B cell (primary cell): ENCODE data around the gene EGFLAM. TPM values are rescaled to one million over a fixed set of nuclear protein-coding genes. Genes with fewer than 3 reads are reported as not detected.

Experiments used
- ATAC-seq: fragments of 200-7000 bp; cut with Tn5 transposase; one replicate; pipeline ENCODE4 v1.10.0; 2021; ENCODE audit warnings: low read depth, mild to moderate bottlenecking, moderate number of reproducible peaks, moderate library complexity
- CTCF ChIA-PET: fragments of 350-600 bp; sonication (Branson Sonifier 250); formaldehyde crosslinking; loops from one replicate; lab custom pipeline; 2021; ENCODE audit warnings: antibody characterized with exemption, inconsistent platforms; lab: Charles Lee
- POLR2A ChIA-PET: fragments of 350-600 bp; sonication (Branson Sonifier 250); formaldehyde crosslinking; loops from one replicate; lab custom pipeline; 2021; ENCODE audit warnings: antibody characterized with exemption; lab: Charles Lee
- DNase-seq: peaks from one replicate; pipeline ENCODE4 v3.0.0; 2013
- H2AFZ ChIP-seq: 2 replicates; pipeline ENCODE4 v1.6.1; 2012; ENCODE audit warnings: mild to moderate bottlenecking, low read depth, low read length; ENCODE audit not compliant: insufficient read depth, poor library complexity, severe bottlenecking
- H3K27ac ChIP-seq, 2 donors: 1 replicate in 1 of 2; 2 replicates in 1 of 2; pipeline ENCODE4 v1.5.1; 2012 to 2013; ENCODE audit warnings: low read length in 2 of 2, mild to moderate bottlenecking in 2 of 2, moderate library complexity in 1 of 2
- H3K27me3 ChIP-seq, 4 experiments: fragments of 200-600 bp in 1 of 4; sonication (generic) in 1 of 4; replicated peaks in 1 of 4; 1 replicate in 2 of 4; 2 replicates in 2 of 4; pipeline versions ENCODE4 v1.6.1 to v1.7.0; 2013 to 2016; ENCODE audit warnings: low read length in 3 of 4, mild to moderate bottlenecking in 2 of 4, mixed read lengths in 1 of 4, moderate library complexity in 1 of 4; ENCODE audit not compliant: insufficient read depth in 4 of 4, control insufficient read depth in 3 of 4; ENCODE audit errors: control extremely low read depth in 1 of 4
- H3K36me3 ChIP-seq, 2 experiments: replicated peaks in 1 of 2; 1 replicate in 1 of 2; 2 replicates in 1 of 2; pipeline versions ENCODE4 v1.6.1 to v1.7.1; 2013; ENCODE audit warnings: low read length in 1 of 2; ENCODE audit not compliant: insufficient read depth in 2 of 2, control insufficient read depth in 1 of 2; ENCODE audit errors: control extremely low read depth in 1 of 2, extremely low read depth in 1 of 2
- H3K4me1 ChIP-seq, 2 donors: fragments of 200-600 bp in 1 of 2; sonication (generic) in 1 of 2; 1 replicate in 1 of 2; 2 replicates in 1 of 2; pipeline versions ENCODE4 v1.5.1 to v1.6.1; 2013 to 2017; ENCODE audit warnings: low read length in 2 of 2; ENCODE audit not compliant: control insufficient read depth in 2 of 2, insufficient read depth in 2 of 2
- H3K4me2 ChIP-seq: replicated peaks from 2 replicates; pipeline ENCODE3; 2012; ENCODE audit warnings: mild to moderate bottlenecking, low read depth, low read length; ENCODE audit not compliant: poor library complexity, severe bottlenecking
- H3K4me3 ChIP-seq, 5 experiments: fragments of 200-600 bp in 1 of 5; sonication (generic) in 1 of 5; 1 replicate in 3 of 5; 2 replicates in 2 of 5; pipeline versions ENCODE4 v1.5.1 to v1.7.0; 2011 to 2016; ENCODE audit warnings: low read length in 4 of 5, mild to moderate bottlenecking in 4 of 5, low read depth in 2 of 5, control low read depth in 1 of 5, moderate library complexity in 1 of 5; ENCODE audit not compliant: insufficient read depth in 1 of 5; ENCODE audit errors: control extremely low read depth in 1 of 5, extremely low read depth in 1 of 5
- H3K79me2 ChIP-seq: fragments of 200-600 bp; sonication (generic); one replicate; pipeline ENCODE4 v1.6.0; 2016; ENCODE audit warnings: low read length; ENCODE audit not compliant: control insufficient read depth, insufficient read depth
- H3K9ac ChIP-seq: fragments of 200-600 bp; sonication (generic); 2 replicates; pipeline ENCODE4 v1.6.1; 2017; ENCODE audit warnings: mild to moderate bottlenecking, low read length, moderate library complexity
- H3K9me3 ChIP-seq, 3 donors: one replicate each; pipeline versions ENCODE4 v1.6.1 to v1.7.1; 2013; ENCODE audit warnings: low read length in 2 of 3; ENCODE audit not compliant: control insufficient read depth in 2 of 3, insufficient read depth in 1 of 3; ENCODE audit errors: control extremely low read depth in 1 of 3
- H4K20me1 ChIP-seq: 2 replicates; pipeline ENCODE4 v1.6.0; 2012; ENCODE audit warnings: mild to moderate bottlenecking, low read length; ENCODE audit not compliant: insufficient read depth, control insufficient read depth, poor library complexity, severe bottlenecking
- H3K27ac Mint-ChIP-seq: one replicate; pipeline ENCODE4 v1.8.0; 2021; ENCODE audit warnings: mixed read lengths
- H3K27me3 Mint-ChIP-seq: one replicate; pipeline ENCODE4 v1.8.0; 2021; ENCODE audit warnings: mixed read lengths
- H3K4me1 Mint-ChIP-seq: one replicate; pipeline ENCODE4 v1.8.0; 2021; ENCODE audit warnings: mixed read lengths
- H3K4me3 Mint-ChIP-seq: one replicate; pipeline ENCODE4 v1.8.0; 2021; ENCODE audit warnings: mixed read lengths
- H3K9me3 Mint-ChIP-seq: one replicate; pipeline ENCODE4 v1.8.0; 2022; ENCODE audit warnings: mixed read lengths; ENCODE audit not compliant: insufficient read depth
- EZH2 ChIP-seq: IDR thresholded peaks from 2 replicates; pipeline ENCODE4 v1.6.1; 2012; ENCODE audit warnings: borderline replicate concordance, low read depth, mild to moderate bottlenecking, moderate library complexity, low read length; ENCODE audit not compliant: insufficient read depth, poor library complexity, severe bottlenecking
- WGBS: methylation state at CpG from one replicate; pipeline ENCODE4 v1.1.5; 2013; ENCODE audit warnings: missing lambda C conversion rate; ENCODE audit not compliant: insufficient coverage; 5-methylcytosine and 5-hydroxymethylcytosine counted together
- intact Hi-C: fragments of 100-400 bp; cut with micrococcal nuclease; formaldehyde crosslinking; loops from one replicate; pipeline ENCODE4 v1.10.0; 2022
- polyA plus RNA-seq: library from polyadenylated mRNA; depleted of rRNA; stranded (reverse); fragments of >200 nt; gene quantifications from 2 replicates; pipeline ENCODE4 v1.2.3, GENCODE V29; 2012
- total RNA-seq, 2 donors: library from RNA; stranded (reverse); fragments of 120-200 nt in 1 of 2; gene quantifications; 1 replicate in 1 of 2; 2 replicates in 1 of 2; pipeline versions ENCODE4 v1.2.3 to v1.2.4, GENCODE V29; 2013 to 2022
- TF ChIP-seq, protein P1 (sequence below): fragments of 200-600 bp; IDR thresholded peaks from one replicate; pipeline ENCODE4 v1.8.0; 2022; ENCODE audit warnings: antibody characterized with exemption, mild to moderate bottlenecking

The EGFLAM gene
- total and polyA plus RNA-seq, 2 donors (not counting 1 experiment from before 2014, with no cell fraction given), result not detected

- ATAC-seq (no peak), DNase-seq (no peak)
- intact Hi-C loops, result loop anchor here (2.0 to 10.0 kb wide), 3 partner anchors 113 to 1131 kb away; partner anchors contain the start of gene LIFR
- no peak overlapping the region for H3K4me2 ChIP-seq
- ChIA-PET CTCF (interaction anchor here (1.1 to 3.0 kb wide), 3 partner anchors 31 to 479 kb away, joined by 3 to 59 read pairs (median 3); no protein-coding TSS in a partner anchor), POLR2A (no interaction called here)
- Mint-ChIP-seq H3K4me1 (no peaks in the 10 kb centered on the region), H3K27ac (no peak overlapping the region), H3K9me3 (no peaks in the 10 kb centered on the region), H3K4me3 (no peak overlapping the region), H3K27me3 (peaks cover 56% of the 10 kb centered on the region)
- peaks cover 0 to 15% (median 0%) of the 10 kb centered on the region in 3 donors for H3K9me3 ChIP-seq
- H3K79me2 ChIP-seq, result no peaks in the 10 kb centered on the region
- no peak overlapping the region for H2AFZ ChIP-seq
- H3K4me3 ChIP-seq, result no peak overlapping the region
- no peak overlapping the region for H3K27ac ChIP-seq
- no peaks in the 10 kb centered on the region for H3K4me1 ChIP-seq
- TF ChIP-seq EZH2, result no peak
- TF ChIP-seq, protein P1, sequence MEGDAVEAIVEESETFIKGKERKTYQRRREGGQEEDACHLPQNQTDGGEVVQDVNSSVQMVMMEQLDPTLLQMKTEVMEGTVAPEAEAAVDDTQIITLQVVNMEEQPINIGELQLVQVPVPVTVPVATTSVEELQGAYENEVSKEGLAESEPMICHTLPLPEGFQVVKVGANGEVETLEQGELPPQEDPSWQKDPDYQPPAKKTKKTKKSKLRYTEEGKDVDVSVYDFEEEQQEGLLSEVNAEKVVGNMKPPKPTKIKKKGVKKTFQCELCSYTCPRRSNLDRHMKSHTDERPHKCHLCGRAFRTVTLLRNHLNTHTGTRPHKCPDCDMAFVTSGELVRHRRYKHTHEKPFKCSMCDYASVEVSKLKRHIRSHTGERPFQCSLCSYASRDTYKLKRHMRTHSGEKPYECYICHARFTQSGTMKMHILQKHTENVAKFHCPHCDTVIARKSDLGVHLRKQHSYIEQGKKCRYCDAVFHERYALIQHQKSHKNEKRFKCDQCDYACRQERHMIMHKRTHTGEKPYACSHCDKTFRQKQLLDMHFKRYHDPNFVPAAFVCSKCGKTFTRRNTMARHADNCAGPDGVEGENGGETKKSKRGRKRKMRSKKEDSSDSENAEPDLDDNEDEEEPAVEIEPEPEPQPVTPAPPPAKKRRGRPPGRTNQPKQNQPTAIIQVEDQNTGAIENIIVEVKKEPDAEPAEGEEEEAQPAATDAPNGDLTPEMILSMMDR, result no peak
- 89% methylated on average over 3 of the region's 7 CpGs for WGBS
- no peak overlapping the region for H3K9ac ChIP-seq
- H3K36me3 ChIP-seq, result no peaks in the 10 kb centered on the region
- H3K27me3 ChIP-seq, result peaks cover 0 to 54% (median 28%) of the 10 kb centered on the region in 4 experiments
- no peaks in the 10 kb centered on the region for H4K20me1 ChIP-seq
These were observed 185.0 kb downstream of the EGFLAM start for GRCh38 chr5:38443390-38443789.

DNA sequence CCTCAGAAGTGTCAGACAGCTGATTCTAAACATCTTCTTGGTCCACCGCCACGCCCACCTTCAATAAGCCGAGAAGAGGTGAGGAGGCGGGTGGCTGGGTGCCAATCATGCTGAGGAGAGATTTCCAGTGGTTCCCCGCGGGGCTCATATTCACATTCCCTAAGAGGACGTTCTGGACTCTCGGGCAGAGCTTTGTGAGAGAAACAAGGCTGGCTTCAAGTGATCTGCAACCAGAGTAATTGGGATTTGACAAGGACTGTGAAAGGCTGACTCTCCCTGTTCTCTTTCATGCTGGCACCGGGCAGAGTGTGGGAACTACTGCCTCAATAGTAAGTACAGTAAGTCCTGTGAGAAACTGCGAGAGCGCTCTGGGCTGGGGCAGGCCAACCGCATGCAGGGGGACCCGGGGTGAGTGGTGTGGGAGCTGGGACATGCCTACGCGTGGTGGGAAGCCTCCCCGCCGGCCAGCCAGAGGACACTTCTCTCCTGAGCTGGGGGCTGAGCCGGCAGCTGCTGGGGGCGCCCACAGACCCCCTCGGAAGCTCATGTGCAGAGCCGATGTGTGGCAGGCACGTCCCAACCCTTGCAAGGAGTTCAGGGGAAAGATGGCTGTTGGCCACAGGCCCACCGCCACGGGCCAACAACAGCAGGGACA, 187.1 kb downstream of the EGFLAM start:
- H3K4me3 Mint-ChIP-seq, result no peak overlapping the region
- DNase-seq (no peak), ATAC-seq (no peak)
- no peak overlapping the region for H3K27ac ChIP-seq
- no peak overlapping the region for H3K27ac Mint-ChIP-seq
- peaks cover 0 to 3% of the 10 kb centered on the region in 2 donors for H3K4me1 ChIP-seq
- WGBS, result 93% methylated on average over 23 of the region's 24 CpGs
- TF ChIP-seq, protein P1, result no peak
- TF ChIP-seq EZH2, result no peak
- no peak overlapping the region for H3K4me3 ChIP-seq
- H3K4me1 Mint-ChIP-seq, result no peaks in the 10 kb centered on the region
- intact Hi-C loops, result loop anchor here (10.0 kb wide), 1 partner anchor 1129 kb away; no protein-coding TSS in a partner anchor
- peaks cover 0 to 24% (median 0%) of the 10 kb centered on the region in 3 donors for H3K9me3 ChIP-seq
- peaks cover 0 to 63% (median 40%) of the 10 kb centered on the region in 4 experiments for H3K27me3 ChIP-seq
- no peaks in the 10 kb centered on the region for H4K20me1 ChIP-seq
- POLR2A ChIA-PET, result no interaction called here
- no peak overlapping the region for H3K9ac ChIP-seq
- no peaks in the 10 kb centered on the region for H3K79me2 ChIP-seq
- CTCF ChIA-PET, result no interaction called here
- H3K4me2 ChIP-seq, result no peak overlapping the region
- no peaks in the 10 kb centered on the region for H3K9me3 Mint-ChIP-seq
- H3K36me3 ChIP-seq, result no peaks in the 10 kb centered on the region
- no peak overlapping the region for H2AFZ ChIP-seq
- peaks cover 65% of the 10 kb centered on the region for H3K27me3 Mint-ChIP-seq
